GM20000 (cell line): Measurements from ENCODE around the gene ALDH1A1.

Source experiments
- DNase-seq: peaks from one replicate; pipeline ENCODE4 v3.0.0; 2012; ENCODE audit warnings: low spot score
- TF ChIP-seq, protein P1 (sequence below): IDR thresholded peaks from 2 replicates; pipeline ENCODE4 v1.5.1; 2012; ENCODE audit warnings: mild to moderate bottlenecking, control low read depth; ENCODE audit errors: extremely low read depth, missing control alignments

The ALDH1A1 gene

GRCh38 chr9:72888067-72888466, 64.8 kb downstream of the ALDH1A1 start:
- no peak for DNase-seq
- TF ChIP-seq, protein P1, sequence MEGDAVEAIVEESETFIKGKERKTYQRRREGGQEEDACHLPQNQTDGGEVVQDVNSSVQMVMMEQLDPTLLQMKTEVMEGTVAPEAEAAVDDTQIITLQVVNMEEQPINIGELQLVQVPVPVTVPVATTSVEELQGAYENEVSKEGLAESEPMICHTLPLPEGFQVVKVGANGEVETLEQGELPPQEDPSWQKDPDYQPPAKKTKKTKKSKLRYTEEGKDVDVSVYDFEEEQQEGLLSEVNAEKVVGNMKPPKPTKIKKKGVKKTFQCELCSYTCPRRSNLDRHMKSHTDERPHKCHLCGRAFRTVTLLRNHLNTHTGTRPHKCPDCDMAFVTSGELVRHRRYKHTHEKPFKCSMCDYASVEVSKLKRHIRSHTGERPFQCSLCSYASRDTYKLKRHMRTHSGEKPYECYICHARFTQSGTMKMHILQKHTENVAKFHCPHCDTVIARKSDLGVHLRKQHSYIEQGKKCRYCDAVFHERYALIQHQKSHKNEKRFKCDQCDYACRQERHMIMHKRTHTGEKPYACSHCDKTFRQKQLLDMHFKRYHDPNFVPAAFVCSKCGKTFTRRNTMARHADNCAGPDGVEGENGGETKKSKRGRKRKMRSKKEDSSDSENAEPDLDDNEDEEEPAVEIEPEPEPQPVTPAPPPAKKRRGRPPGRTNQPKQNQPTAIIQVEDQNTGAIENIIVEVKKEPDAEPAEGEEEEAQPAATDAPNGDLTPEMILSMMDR = no peak

DNA sequence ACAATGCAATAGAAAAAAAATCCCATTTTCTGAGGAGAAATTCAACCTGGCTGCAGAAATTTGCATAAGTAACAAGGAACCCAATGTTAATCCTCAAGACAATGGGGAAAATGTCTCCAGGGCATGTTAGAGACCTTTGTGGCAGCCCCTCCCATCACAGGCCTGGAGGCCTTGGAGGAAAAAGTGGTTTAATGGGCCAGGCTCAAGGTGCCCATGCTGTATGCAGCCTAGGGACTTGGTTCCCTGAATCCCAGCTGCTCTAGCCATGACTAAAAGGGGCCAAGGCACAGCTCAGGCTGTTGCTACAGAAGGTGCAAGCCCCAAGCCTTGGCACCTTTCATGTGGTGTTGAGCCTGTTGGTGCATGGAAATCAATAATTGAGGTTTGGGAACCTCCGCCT, 66.5 kb downstream of the ALDH1A1 start:
- DNase-seq = no peak
- TF ChIP-seq, protein P1 = no peak

DNA sequence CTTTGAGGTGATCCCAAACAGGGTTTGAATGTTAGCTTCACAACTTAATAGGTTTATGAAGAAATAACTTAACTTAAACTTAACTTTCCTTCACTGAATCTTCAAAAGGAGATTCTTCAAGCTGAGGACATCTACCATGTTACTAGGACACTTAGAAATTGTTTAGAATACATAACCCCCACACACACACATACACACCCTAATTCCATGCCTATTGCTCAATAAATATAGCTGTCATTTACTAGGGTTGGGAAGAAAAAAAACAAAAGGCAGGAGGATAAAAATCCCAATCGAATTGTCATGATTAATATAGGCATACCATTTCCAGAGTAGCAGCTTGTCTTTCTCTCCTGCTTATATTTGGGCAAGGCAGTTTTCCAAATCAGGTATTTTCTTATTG, 68.3 kb downstream of the ALDH1A1 start:
- TF ChIP-seq, protein P1 = no peak
- DNase-seq = no peak

- TF ChIP-seq, protein P1 = no peak
- DNase-seq = no peak
These were observed 69.0 kb downstream of the ALDH1A1 start for GRCh38 chr9:72883875-72884274.

DNA sequence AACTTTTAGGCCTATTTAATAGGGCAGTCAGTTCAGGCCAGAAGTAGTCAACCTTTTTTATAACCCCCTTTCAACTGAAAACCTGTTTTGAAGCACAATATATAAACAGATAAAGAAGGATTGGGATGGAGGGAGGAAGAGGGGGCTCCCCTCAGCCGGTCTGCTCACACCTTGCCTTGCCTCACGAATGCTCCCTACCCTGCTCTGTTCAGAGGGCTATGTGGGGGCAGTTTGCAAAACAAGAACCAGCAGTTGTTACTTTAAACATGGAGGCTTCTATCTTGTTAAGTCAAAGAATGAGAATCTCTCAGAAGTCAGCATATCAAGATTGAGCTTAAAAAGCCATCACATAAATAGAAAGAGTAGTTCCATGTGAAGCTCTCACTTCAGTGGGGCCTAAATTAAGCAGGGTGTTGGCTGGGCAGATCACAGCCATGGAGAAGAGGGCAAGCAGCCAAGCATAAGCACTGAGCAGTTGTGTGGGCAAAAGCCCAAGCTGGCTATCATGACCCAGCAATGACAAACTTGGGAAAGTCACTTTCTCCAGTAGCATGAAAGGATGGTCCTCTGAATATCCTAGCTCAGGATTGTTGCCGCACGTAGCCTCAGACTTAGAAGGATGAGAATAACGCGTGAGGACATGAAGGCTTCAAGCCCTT, 70.6 kb downstream of the ALDH1A1 start:
- no peak for DNase-seq
- TF ChIP-seq, protein P1 = no peak

- TF ChIP-seq, protein P1 = no peak
- no peak for DNase-seq
These were observed 72.0 kb downstream of the ALDH1A1 start for GRCh38 chr9:72880821-72881220.

- TF ChIP-seq, protein P1 = no peak
- DNase-seq = no peak
These were observed 77.6 kb downstream of the ALDH1A1 start for GRCh38 chr9:72875221-72875620.
